ENCODE measurements around the gene DNAAF9.

The DNAAF9 gene

DNA sequence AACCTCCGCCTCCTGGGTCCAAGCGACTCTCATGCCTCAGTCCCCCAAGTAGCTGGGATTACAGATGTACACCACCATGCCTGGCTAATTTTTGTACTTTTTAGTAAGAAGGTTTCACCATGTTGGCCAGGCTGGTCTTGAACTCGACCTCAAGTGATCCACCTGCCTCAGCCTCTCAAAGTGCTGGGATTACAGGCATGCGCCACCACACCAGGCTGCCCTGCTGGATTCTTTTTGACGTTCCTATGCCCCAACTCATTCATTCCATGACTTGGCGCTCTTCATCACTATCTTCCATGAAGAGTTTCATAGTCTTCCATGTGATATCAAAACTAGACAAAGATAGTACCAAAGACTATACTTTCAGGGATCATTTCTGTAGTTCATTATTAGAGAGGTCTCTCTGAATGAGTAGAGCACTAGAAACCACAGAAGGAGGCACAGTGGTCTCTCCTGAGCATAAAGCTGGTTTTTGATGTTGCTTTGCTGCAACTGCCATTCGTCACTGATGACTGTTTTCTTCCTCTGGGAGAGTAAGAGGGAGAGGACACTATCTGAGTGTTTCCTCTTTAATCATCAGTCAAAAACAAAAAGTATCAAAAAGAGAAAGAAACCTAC lies 23.5 kb downstream of the DNAAF9 start:
- DNase-seq (ENCODE audit: low spot score) (no peak), ATAC-seq (ENCODE audit: low read depth) (no peak)
- TF ChIP-seq, protein P1, sequence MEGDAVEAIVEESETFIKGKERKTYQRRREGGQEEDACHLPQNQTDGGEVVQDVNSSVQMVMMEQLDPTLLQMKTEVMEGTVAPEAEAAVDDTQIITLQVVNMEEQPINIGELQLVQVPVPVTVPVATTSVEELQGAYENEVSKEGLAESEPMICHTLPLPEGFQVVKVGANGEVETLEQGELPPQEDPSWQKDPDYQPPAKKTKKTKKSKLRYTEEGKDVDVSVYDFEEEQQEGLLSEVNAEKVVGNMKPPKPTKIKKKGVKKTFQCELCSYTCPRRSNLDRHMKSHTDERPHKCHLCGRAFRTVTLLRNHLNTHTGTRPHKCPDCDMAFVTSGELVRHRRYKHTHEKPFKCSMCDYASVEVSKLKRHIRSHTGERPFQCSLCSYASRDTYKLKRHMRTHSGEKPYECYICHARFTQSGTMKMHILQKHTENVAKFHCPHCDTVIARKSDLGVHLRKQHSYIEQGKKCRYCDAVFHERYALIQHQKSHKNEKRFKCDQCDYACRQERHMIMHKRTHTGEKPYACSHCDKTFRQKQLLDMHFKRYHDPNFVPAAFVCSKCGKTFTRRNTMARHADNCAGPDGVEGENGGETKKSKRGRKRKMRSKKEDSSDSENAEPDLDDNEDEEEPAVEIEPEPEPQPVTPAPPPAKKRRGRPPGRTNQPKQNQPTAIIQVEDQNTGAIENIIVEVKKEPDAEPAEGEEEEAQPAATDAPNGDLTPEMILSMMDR (IDR thresholded peaks at IDR 0.05; ENCODE audit: poor library complexity, severe bottlenecking), result no peak
- Histone ChIP-seq H3K27me3 (ENCODE audit: insufficient read depth, poor library complexity, severe bottlenecking) (no peaks in the 10 kb centered on the region), H3K4me3 (ENCODE audit: severe bottlenecking) (no peak overlapping the region), H3K27ac (ENCODE audit: poor library complexity, severe bottlenecking) (no peak overlapping the region), H3K4me1 (ENCODE audit: insufficient read depth, poor library complexity, severe bottlenecking) (no peaks in the 10 kb centered on the region), H3K36me3 (ENCODE audit: low read depth) (peaks cover 29% of the 10 kb centered on the region), H3K9me3 (ENCODE audit: severe bottlenecking) (no peaks in the 10 kb centered on the region)

DNA sequence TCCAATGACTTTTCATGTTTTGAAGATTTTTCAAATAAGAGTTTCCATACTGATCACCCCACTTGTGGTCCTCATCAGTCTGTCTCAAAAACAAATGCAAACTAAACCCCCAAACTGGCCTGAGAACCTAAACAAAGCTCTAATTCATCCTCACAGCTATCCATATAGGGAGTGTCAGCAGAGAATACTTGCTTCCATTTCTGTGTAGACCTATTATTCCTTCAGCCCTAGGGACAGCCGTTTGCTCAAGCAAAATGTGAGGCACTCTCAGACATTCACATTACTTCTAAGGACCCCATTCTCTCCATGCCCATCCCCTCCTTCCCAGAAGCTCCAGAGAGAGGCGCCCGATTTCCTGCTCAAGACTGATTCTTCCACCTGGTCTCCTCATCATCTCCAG lies 24.6 kb downstream of the DNAAF9 start:
- Histone ChIP-seq H3K9me3 (ENCODE audit: severe bottlenecking) (no peaks in the 10 kb centered on the region), H3K36me3 (ENCODE audit: low read depth) (peaks cover 31% of the 10 kb centered on the region), H3K4me1 (ENCODE audit: insufficient read depth, poor library complexity, severe bottlenecking) (no peaks in the 10 kb centered on the region), H3K27me3 (ENCODE audit: insufficient read depth, poor library complexity, severe bottlenecking) (no peaks in the 10 kb centered on the region), H3K27ac (ENCODE audit: poor library complexity, severe bottlenecking) (no peak overlapping the region), H3K4me3 (ENCODE audit: severe bottlenecking) (no peak overlapping the region)
- DNase-seq (ENCODE audit: low spot score) (no peak), ATAC-seq (ENCODE audit: low read depth) (no peak)
- TF ChIP-seq, protein P1 (IDR thresholded peaks at IDR 0.05; ENCODE audit: poor library complexity, severe bottlenecking), result no peak

DNA sequence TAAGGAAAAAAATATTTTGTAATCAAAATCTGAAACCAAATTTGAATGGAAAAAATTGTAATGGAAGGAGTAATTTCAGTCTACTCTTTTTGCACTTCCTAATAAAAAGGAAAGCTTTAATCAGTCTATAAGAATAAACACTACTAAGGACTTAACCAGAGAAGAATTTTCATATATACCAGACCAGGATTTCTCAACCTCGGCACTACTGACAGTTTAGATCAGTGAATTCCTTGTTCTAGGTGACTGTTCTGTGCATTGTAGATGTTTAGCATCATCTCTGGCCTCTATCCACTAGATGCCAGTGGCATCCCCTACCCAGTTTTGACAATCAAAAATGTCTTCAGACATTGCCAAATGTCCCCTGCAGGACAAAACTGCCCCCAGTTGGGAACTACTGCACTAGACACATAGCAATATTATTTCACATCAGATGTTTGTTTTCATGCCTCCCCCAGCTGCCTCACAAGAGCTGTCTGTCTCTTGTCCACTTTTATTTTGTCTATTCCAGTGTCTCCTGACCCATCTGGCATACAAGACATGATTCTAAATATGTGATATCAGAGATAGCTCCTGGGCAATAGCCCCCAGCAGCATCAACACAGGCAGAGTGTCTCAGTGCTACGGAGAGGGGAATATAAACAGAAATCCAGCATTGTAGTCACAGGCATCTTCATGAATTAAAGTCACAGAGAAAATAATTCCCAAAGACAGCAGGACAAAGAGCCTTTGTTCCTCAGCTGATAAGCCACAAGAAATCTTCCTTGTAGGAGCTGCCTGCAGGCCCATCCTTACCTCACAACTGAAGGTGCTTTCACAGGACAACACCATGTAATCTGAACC lies 27.0 kb downstream of the DNAAF9 start:
- TF ChIP-seq, protein P1 (IDR thresholded peaks at IDR 0.05; ENCODE audit: poor library complexity, severe bottlenecking), result no peak

DNA sequence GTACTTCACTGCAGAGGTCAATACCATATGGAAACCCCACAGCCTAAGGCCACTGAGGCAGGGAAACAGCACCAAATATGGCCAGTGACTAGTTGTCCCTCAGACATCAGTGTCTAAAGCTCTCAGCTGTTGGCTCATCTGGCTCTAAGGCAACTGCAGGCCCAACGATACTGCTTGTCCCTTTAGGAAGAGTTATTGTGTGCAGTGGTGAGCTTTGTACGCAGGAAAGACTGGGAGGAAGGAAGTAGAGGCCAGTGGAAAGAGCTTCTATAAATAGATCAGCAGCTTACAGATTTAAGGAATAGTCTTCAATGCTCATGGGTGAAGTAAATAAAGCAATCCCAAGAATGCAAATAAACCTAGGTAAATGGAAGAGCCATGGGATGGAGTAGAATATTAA lies 29.3 kb downstream of the DNAAF9 start:
- DNase-seq (ENCODE audit: low spot score), result no peak
- no peak for ATAC-seq (ENCODE audit: low read depth)
- Histone ChIP-seq H3K36me3 (ENCODE audit: low read depth) (peaks cover 69% of the 10 kb centered on the region), H3K27me3 (ENCODE audit: insufficient read depth, poor library complexity, severe bottlenecking) (no peaks in the 10 kb centered on the region), H3K4me3 (ENCODE audit: severe bottlenecking) (no peak overlapping the region), H3K27ac (ENCODE audit: poor library complexity, severe bottlenecking) (no peak overlapping the region), H3K9me3 (ENCODE audit: severe bottlenecking) (no peaks in the 10 kb centered on the region), H3K4me1 (ENCODE audit: insufficient read depth, poor library complexity, severe bottlenecking) (no peaks in the 10 kb centered on the region)
- TF ChIP-seq, protein P1 (IDR thresholded peaks at IDR 0.05; ENCODE audit: poor library complexity, severe bottlenecking), result no peak

More for the DNA sequence above, 27.0 kb downstream of the DNAAF9 start:
- no peak for ATAC-seq (ENCODE audit: low read depth)
- Histone ChIP-seq H3K27ac (ENCODE audit: poor library complexity, severe bottlenecking) (no peak overlapping the region), H3K4me3 (ENCODE audit: severe bottlenecking) (no peak overlapping the region), H3K27me3 (ENCODE audit: insufficient read depth, poor library complexity, severe bottlenecking) (no peaks in the 10 kb centered on the region), H3K9me3 (ENCODE audit: severe bottlenecking) (no peaks in the 10 kb centered on the region), H3K36me3 (ENCODE audit: low read depth) (peaks cover 46% of the 10 kb centered on the region), H3K4me1 (ENCODE audit: insufficient read depth, poor library complexity, severe bottlenecking) (no peaks in the 10 kb centered on the region)
- no peak for DNase-seq (ENCODE audit: low spot score)

DNA sequence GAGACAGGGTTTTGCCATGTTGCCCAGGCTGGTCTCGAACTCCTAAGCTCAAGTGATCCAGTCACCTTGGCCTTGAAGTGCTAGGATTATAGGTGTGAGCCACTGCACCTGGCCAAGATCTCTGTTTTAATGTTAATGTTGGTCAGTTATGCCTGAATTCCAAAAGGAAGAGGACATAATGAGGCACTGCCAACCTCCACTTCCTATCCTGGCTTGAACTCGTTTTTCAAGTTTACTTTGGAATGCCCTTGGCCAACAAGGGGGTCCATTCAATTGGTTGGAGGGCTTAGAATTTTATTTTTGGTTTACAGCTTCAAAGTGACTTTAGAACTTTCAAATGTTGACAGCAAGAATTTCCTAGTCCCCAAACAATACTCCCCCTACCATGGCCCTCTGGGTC lies 29.8 kb downstream of the DNAAF9 start:
- Histone ChIP-seq H3K27ac (ENCODE audit: poor library complexity, severe bottlenecking) (no peak overlapping the region), H3K9me3 (ENCODE audit: severe bottlenecking) (no peaks in the 10 kb centered on the region), H3K4me3 (ENCODE audit: severe bottlenecking) (no peak overlapping the region), H3K4me1 (ENCODE audit: insufficient read depth, poor library complexity, severe bottlenecking) (no peaks in the 10 kb centered on the region), H3K27me3 (ENCODE audit: insufficient read depth, poor library complexity, severe bottlenecking) (no peaks in the 10 kb centered on the region), H3K36me3 (ENCODE audit: low read depth) (peaks cover 74% of the 10 kb centered on the region)
- TF ChIP-seq, protein P1 (IDR thresholded peaks at IDR 0.05; ENCODE audit: poor library complexity, severe bottlenecking), result no peak
- ATAC-seq (ENCODE audit: low read depth) (no peak), DNase-seq (ENCODE audit: low spot score) (no peak)
